Epidermal melanocyte (primary cell): ENCODE results near the gene POLN.

Experiments used
- DNase-seq: peaks from one replicate; pipeline ENCODE4 v3.0.0; 2011; ENCODE audit warnings: low spot score; ENCODE audit not compliant: insufficient read length

The POLN gene

DNA sequence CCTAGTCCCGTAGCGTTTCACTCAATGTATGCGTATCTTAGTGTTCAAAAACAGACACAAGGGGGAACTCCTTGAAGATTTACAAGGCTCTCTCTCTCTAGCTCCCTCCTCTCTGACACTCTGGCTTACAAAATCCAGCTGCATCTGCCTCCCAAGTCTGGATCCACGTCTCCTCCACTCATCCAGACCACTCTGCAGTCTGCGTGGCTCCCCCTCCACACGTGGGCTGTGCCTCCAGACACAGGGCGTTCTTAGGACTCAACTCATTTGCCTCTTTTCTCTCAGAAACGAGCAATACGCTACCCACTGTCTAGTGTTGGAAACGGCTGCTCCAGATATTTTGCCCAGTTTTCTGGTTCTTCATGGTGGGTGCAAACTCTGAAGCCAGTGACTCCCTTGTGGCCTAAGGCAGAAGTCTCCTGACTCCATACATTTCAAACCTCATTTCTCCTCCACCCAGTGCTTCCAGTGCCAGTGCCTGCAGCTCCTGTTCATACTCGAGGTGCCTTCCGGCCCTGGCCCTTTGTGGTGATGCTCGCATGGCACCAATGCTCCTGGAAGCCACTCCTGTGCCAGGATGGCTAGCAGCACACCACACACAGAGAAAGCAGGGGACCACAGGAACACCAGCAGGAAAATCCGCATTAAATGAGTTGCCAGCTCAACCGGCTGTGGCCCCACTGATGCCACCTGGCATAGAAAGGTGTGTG is 158.7 kb downstream of the POLN start:
- DNase-seq = no peak

DNA sequence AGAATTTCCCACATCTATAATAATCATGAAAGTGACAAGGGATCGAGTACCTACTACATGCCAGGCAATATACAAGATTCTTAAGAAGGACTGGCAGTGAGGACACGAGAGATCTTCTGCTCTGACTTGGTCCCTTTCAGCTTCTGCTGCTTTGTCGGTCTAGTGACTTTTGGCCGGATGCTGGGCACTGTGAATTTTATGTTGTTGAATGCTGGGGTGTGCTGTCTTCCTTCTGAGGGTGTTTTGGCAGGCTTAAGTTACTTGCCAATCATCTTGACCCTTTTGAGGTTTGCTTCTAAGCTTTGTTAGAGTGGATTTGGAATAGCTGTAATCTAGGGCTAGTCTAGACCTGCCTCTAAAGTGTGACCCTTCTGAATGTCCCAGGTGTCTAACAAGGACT is 159.3 kb downstream of the POLN start:
- no peak for DNase-seq

DNA sequence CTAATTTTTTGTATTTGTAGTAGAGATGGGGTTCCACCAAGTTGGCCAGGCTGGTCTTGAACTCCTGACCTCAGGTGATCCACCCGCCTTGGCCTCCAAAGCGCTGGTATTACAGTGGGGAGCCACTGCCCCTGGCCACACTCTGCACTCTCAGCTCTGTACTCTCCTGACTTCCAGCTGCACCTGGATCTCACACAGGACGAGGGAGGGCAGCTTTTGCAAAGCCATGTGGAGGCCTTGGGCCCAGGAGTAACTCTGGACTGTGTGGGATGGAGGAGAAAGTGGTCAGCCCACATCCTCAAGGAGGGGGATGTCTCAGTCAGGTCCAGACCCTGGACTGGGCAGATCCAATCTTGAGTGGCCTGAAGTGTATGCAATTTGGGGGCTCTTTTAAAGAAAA is 159.8 kb downstream of the POLN start:
- DNase-seq = no peak

DNA sequence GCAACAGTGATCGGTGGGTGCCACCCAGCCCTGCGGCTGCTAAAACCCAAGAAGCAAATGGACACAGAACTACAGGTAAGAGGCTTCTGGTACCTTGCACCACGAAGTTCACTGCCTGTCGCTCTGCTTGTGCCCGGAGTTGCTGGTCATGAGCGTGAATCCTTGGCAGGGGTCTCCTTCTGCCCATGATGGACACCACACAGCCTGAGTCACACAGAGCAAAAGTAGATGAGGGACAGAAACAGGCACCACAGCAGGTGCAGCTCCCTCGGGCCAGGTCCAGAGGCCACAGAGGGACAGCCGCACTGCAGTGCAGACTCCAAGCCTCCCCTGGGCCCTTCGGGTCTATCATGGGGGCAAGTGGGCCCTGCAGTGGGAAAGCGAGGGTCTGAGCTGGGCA is 160.4 kb downstream of the POLN start:
- no peak for DNase-seq

DNA sequence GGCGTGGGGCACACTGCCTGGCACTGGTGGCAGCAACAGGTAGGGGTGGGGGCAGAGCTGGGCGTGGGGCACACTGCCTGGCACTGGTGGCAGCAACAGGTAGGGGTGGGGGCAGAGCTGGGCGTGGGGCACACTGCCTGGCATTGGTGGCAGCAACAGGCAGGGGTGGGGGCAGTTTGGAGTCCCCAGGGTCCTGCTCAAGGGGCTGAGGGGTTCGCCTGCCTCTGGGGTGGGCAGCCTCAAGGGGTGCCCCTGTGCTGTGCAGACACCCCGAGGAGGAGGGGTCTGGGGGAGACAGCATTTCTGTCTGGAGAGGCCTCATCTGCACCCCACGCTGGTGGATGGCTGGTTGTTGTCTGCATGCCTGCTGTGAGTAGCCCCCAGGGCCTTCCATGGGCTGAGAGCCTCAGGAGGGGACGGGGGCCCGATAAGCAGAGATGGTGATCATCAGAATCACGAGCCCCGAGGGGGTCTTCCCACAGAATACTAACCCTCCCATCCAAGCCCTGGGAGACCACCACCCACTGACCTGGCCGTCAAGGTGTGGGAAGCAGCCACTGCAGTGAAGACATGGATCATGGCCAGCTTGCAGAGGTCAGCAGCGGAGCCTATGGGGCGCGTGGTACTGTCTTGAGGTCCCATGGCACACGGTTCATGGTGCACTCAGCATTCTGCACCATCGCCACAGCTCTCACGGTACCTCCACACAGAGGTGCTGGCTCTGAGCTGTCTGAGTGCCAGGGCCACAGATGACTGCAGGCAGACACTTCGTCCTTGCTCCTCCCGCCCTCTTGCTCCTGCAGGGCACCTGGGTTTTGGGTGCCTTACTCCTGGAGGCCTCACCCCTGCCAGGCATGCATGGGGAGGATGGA is 161.3 kb downstream of the POLN start:
- no peak for DNase-seq

DNA sequence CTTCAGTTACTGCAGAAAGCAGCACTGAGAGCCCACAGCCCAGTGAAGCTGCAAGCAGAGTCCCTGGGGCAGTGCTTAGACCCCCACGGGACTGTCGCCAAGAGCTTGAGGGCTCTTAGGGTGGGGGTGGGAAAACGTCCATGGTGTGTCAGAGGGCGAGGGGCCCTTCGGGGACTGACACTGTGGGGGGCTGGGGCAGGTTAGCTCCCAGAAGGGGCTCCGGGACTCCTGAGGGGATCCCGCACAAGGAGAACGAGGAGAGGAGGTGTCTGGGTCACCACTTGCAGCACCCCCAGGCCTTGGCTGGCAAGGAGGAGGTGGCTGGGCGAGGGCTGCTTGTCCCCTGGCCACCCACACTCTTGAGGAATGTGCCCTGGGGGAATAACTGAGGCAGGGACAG is 162.0 kb downstream of the POLN start:
- DNase-seq = no peak

DNA sequence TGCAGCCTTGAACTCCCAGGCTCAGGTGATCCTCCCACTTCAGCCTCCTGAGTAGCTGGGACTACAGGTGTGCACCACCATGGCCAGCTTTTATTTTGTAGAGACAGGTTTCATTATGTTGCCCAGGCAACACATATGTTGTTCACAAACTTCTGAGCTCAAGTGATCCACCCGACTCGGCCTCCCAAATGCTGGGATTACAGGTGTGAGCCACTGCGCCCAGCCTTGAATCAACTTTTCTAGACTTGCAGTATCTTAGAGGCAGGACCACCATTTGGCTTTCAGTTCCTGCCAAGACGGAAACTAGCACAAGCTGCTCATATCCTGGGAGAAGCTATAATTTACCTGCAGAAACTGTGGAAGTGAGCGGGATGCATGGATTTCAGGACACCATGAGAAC is 162.9 kb downstream of the POLN start:
- DNase-seq = no peak

DNA sequence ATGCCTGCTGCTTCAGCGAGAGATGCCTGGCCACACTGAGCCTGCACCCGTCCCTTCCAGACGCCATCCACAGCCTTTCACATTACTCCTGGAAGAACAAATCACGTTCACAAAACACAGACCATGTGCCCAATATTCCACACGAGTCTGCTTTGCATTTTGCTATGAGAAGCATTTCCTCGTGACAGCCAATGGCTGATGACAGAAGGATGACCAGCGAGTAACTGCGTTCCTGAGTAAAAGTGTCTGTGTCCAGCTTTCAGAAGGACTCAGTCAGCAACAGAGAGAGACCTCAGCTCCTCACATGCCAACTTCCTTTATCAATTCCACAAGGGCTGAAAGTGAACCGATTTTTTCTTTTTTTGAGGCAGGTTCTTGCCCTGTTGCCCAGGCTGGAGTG is 163.3 kb downstream of the POLN start:
- no peak for DNase-seq

DNA sequence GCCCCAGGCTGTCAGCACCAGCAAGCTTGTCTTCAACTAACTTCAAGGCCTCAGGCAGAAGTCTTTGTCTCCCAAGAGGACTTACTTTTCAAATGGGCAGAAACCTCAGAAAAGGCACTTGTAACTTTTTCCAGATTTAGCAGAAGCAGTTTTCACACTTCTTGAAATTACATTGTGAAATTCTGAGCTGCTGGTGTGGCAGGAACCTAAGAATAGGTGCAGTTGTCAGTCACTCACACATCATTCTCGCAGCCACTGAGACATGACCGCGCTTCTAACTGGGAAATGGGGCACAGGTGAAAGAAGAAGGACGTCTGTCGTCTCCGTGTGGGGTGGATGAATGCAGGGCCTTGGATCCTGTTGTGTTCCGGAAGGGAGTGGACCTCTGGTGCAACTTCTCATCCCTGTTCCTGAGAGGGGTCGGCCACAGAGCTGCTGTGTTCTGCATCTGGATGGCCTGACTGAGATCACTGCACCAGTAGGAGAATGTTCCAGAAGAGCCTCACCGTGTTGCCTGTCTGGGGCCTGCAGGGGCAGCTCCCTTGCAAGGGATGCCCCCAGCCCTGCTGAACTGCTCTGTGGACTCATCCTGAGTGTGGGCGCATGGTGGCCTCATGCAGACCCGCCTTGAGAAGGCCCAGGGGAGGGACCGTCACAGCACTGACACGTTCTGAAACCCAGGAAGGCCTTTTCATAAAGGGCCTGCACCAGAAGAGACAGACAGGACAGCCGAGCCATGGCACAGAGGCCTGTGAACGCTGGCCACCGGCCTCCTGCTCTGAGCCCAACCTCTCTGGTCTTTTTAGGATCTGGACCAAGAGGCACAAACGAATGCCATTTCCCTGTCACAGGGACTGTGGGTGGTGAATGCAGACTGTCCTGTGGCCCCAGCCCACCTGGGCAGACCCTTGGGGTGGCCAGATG is 164.1 kb downstream of the POLN start:
- DNase-seq = no peak

DNA sequence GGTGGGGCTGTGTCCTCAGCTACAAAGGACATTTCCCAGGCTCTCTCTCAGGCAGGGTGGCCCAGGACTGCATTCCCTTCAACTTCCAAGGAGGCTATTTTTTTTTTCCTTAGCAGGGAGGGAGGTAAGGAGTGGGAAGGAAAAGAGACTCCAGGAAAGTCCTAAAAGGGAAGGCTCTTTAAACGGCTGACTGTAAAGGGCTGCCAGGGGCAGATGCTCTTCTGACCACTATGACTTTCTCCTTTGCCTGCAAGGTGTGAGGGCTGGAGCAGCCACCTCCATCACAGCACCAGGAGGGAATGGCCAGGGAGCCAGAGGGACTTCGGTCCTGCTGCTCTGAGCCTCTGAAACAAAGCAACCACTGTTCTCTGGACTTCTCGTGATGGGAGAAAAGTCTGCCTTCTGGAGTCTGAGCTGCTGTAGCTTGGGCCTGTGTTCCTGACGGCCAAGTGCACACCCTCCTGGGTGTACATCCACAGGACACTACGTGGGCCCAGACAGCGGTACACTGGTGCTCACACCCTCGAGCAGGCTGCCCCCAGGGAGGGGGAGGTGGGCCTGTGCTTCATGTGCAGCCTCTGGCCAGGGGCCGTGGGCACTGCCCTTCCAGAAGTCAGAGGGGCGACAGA is 164.9 kb downstream of the POLN start:
- DNase-seq = peak; percentile 77

DNA sequence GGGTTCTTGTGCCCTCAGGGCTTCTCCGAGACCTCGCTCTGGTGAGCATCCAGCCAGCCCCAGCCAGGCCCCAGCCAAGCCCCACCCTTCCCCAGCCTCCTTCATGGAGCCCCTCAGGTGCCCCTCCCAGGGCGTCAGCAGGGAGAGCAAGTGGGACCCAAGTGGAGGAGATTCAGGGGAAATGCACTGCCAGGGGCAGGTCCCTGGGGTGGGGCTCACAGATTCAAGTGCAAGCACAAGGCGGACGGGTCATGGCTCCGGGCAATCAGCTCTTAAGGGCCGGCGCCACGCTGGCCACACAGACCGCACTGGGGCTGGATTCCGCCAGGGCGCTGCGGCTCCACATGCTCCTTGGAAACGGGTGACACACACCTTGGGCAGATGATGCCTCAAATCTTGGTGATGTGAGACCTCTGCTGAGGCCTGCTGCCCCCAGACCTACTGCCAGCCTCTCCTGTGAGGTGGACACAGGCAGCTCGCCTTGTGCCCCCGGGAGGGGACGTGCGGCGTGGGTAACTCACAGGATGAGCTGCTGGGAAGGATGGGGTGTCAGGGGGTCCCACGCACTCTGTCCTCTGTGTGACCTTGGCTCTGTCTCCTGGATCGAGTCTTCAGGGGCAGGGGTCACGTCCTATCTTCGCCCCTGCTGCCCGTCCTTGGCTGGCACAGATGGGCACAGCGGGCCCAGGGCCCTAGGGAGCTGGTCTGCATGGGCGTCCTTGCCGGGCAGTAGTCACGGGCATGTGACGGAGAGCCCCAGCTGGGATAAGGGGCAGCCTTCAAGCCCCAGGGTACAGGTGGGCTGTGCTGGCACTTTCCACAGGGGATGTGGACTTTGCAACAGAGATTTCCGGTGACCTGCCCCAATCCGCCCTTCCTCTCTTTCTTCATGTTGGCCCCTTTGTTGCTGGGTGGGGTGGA is 165.7 kb downstream of the POLN start:
- DNase-seq = no peak

DNA sequence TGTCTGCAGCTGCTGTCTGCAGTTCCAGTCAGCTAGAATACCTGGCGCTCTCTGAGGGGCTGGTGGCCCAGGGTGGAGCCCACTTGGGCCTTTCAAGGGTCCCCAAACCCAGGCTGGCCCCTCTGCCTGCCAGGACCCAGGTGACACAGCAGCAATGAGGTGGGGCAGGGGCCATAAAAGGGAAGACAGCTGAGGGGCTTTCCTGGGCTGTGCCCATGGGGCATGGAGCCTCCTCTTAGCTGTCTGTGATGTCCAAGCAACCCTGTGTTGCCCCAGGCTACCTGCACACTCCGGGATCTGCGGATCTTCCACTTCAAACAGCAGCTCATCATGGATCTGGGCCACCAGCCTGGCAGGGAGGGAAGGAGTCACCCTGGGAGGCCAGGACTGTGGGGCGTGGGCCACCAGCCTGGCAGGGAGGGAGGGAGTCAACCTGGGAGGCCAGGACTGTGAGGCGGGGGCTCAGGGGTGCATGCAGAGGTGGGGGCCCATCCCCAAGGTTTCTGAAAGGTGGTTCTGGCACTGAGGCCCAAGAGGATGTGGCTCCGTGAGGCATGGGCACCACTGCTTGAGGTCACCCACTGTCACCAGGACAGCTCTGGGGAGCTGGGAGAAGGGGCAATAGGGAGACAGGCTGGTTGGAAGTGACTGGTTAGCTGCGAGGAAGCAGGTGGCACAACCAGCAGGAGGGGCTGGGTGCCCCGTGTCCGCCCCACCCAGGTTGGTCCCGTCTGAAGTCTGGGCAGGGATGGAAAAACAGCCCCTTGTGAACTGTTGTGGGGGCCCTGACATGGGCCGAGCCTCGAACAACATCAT is 166.5 kb downstream of the POLN start:
- no peak for DNase-seq

DNA sequence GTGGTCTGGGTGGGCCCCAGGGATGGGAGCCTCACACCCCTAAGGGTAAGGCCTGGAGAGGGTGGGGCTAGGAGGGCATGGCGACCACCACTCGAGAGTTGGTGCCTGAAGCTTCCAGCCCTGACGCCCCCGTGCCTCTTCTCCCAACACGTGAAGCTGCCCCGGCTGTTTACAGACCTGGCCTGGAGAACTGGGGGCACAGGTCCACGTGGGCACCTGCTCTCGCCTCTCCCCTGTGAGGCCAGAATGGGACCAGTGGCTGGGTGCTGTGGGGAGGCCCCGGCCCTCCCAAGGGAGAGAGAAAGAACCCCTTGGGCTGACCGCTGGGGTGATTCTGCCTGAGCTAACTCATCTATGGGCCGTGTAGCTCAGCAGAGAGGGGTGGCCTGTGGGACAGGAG is 167.3 kb downstream of the POLN start:
- no peak for DNase-seq

DNA sequence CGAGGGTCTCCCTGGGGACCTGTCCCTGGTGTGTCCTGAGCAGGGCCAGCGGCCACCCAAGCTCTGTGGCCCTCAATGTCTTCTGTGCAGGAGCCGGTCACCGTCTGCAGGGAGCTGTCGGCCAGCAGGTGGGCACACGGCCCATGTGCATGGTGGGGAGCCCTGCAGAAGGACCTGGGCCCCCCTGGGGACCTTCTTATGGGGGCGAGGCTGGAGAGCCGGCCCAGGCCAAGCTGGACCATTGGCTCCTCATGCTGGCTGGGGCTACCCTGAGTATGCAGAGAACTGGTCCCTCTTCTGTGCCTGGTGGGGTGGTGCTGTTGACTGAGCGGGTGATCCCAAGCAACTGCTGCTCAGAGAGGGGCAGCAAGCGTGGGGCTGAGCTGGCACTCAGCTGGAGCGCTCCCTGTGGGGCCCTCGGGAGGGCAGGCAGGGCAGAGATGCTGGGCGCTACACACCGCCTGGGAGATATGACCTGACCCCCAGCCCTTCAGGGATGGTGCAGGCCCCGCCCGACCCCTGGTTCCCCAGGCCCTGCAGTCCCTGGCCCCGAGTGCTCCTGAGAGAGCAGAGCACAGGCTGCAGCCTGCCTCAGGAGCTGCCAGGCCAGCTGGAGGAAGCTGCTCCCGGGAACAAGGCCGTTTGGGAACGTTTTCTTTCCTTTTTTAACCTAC is 168.0 kb downstream of the POLN start:
- no peak for DNase-seq

DNA sequence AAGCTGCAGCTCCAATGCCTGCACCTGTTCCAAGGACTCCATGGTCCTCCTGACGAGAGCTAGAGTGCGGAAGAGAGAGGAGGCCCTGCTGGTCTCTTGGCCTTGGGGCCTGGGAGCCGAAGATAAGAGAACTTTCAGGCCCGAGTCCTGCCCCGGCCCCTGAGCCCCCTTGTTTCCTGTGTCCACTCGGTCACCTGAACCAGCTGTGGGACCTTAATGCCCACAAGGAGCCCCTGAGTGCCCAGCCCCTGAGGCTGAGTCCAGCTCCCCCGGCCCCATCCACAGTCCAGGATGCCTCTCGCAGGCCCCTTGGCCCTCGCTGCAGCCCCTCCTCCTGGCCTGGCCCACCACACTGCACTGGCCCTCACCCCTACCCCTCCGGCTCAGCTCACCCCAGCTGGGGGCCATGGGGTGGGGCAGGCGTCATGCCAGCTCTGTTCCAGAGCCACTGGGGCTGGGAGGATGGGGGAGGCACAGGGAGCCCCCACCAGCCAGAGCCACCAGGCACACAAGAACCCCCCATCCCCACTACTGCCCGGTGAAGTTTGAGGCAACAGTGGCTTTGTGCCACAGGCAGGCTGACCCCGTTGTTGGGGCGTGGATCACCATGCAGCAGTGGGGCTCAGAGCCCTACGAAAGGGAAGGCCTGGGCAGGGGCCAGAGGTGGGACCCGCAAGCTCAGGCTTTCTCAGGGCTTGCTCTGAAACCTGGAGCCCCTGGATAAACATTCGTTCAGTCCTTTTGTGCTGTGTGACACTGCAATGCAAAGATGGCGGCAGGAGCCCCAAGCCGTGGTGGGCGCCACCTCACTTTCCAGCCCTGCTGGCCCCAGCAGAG is 168.7 kb downstream of the POLN start:
- DNase-seq = no peak

DNA sequence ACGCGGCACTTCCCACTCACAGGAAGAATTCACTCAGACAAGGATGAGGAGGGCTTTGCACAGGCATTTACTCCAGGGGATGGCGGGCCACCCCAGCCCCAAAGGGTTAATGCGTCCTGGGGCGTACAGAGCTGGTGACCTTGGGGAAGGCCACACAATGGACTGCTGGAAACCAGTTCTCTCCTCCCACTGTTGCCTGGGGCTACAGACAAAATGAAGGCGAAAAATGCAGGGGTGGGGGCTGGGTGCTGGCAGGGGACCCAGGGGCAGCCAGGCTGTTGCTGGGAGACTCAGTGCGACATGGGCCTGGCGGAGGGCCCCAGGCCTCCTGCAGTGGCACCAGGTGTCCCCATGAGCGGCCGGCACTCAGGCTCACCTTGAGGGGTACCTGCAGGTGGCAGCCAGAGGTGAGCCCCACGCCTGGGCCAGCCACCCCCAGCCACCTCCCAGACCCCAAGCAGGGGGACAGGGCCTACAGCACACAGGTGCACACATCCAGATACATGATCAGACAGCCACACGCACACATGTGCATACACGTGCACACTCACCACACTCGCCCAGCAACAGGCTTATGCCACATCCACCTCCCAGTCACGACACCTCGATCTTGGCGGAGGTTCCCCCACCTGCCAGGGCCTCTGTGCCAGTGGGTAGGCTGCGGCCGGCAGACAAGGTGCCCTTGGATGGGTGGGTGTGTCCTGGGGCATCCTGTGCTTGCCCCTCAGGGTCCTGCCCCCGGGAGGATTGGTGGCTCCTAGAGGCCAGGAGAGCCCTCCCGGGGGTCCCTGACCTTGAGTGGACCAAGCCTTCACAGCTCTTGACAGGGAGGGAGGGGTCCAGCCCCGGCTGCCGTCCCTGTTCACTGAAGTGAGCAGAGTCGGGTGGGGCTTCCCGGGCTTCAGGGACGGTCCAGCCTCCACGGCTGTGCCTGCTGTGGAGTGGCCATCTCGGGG is 169.7 kb downstream of the POLN start:
- DNase-seq = no peak
